Ascending aorta (tissue), 2 donors: Measurements from ENCODE around the gene EDN1. TPM values are rescaled to one million over a fixed set of nuclear protein-coding genes. Genes with fewer than 3 reads are reported as not detected.

Experiments
- DNase-seq, 2 donors: peaks; one replicate each; pipeline ENCODE4 v3.0.0-alpha.2; 2019; ENCODE audit warnings: low spot score in 2 of 2
- H3K27ac ChIP-seq, 2 donors: fragments of 200-600 bp; sonication (generic); one replicate each; pipeline ENCODE4 v1.5.1; 2016 to 2017; ENCODE audit warnings: mild to moderate bottlenecking in 1 of 2
- H3K27me3 ChIP-seq: fragments of 200-600 bp; sonication (generic); one replicate; pipeline ENCODE4 v1.5.1; 2017
- H3K36me3 ChIP-seq, 2 donors: fragments of 200-600 bp; sonication (generic); one replicate each; pipeline ENCODE4 v1.5.1; 2016
- H3K4me1 ChIP-seq, 2 donors: fragments of 200-600 bp; sonication (generic); one replicate each; pipeline ENCODE4 v1.5.1; 2016 to 2017; ENCODE audit warnings: mild to moderate bottlenecking in 1 of 2
- H3K4me3 ChIP-seq, 2 donors: fragments of 200-600 bp; sonication (generic); one replicate each; pipeline ENCODE4 v1.5.1; 2016 to 2017; ENCODE audit warnings: mild to moderate bottlenecking in 1 of 2
- H3K9me3 ChIP-seq, 2 donors: fragments of 200-600 bp; sonication (generic); one replicate each; pipeline ENCODE4 v1.5.1; 2016
- intact Hi-C: fragments of 100-400 bp; cut with DNase I; formaldehyde crosslinking; loops from one replicate; pipeline ENCODE4 v1.15.1; 2023
- total RNA-seq: library from RNA; depleted of rRNA; stranded (reverse); fragments of >200 nt; gene quantifications from one replicate; pipeline ENCODE4 v1.1.0, GENCODE V29; 2016
- TF ChIP-seq, protein P1 (sequence below), 3 experiments: fragments of 200-600 bp in 2 of 3; fragments of 450-650 bp in 1 of 3; sonication (generic) in 2 of 3; IDR thresholded peaks; one replicate each; pipeline ENCODE4 v1.5.1; 2016 to 2019; ENCODE audit warnings: antibody characterized with exemption in 3 of 3, mild to moderate bottlenecking in 1 of 3, moderate library complexity in 1 of 3

Gene EDN1
- total RNA-seq, 1 donor from 2014 or later: 27.8 TPM

DNA sequence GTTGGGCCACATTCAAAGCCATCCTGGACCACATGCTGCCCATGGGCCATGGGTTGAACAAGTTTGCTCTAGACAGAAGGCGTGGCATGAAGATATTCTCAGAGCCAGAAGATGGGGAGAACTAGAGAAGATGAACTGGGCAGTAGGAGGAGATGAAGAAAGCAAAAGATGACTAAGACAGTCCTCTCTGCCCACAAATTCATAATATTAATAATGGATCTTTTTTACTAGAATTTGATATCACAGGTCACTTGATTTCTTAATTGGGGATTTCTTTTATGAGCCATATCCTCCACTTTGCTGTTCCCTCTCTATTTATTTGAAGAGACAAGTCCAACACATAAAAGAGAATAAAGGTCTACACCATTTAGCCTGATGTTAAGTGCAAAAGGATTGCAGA, 25.5 kb upstream of the EDN1 start:
- no peaks in the 10 kb centered on the region for H3K9me3 ChIP-seq
- intact Hi-C loops: no loop called here
- H3K36me3 ChIP-seq: no peaks in the 10 kb centered on the region
- H3K4me1 ChIP-seq: no peaks in the 10 kb centered on the region
- no peak overlapping the region for H3K4me3 ChIP-seq
- TF ChIP-seq, protein P1, sequence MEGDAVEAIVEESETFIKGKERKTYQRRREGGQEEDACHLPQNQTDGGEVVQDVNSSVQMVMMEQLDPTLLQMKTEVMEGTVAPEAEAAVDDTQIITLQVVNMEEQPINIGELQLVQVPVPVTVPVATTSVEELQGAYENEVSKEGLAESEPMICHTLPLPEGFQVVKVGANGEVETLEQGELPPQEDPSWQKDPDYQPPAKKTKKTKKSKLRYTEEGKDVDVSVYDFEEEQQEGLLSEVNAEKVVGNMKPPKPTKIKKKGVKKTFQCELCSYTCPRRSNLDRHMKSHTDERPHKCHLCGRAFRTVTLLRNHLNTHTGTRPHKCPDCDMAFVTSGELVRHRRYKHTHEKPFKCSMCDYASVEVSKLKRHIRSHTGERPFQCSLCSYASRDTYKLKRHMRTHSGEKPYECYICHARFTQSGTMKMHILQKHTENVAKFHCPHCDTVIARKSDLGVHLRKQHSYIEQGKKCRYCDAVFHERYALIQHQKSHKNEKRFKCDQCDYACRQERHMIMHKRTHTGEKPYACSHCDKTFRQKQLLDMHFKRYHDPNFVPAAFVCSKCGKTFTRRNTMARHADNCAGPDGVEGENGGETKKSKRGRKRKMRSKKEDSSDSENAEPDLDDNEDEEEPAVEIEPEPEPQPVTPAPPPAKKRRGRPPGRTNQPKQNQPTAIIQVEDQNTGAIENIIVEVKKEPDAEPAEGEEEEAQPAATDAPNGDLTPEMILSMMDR (IDR thresholded peaks at IDR 0.05): no peak
- DNase-seq: no peak
- no peak overlapping the region for H3K27ac ChIP-seq
- no peaks in the 10 kb centered on the region for H3K27me3 ChIP-seq

DNA sequence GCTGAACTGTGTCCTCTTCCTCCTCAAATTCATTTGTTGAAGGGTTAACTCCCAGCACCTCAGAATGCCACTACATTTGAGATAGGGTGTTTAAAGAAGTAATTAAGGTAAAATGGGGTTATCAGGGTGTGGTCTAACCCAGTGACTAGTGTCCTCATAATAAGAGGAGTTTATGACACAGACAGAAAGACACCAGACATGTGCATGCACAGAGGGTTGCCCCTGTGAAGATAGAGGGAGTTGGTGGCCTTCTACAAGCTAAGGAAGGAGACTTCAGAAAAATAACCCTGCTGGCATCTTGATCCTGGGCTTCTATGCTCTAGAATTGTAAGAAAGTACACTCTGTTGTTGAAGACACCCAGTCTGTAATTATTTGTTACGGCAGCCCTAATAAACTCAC, 24.9 kb upstream of the EDN1 start:
- no peak for DNase-seq
- Histone ChIP-seq H3K4me3 (no peak overlapping the region), H3K27me3 (no peaks in the 10 kb centered on the region), H3K36me3 (no peaks in the 10 kb centered on the region), H3K9me3 (no peaks in the 10 kb centered on the region), H3K4me1 (no peaks in the 10 kb centered on the region), H3K27ac (no peak overlapping the region)
- TF ChIP-seq, protein P1 (IDR thresholded peaks at IDR 0.05): no peak
- intact Hi-C loops: no loop called here

DNA sequence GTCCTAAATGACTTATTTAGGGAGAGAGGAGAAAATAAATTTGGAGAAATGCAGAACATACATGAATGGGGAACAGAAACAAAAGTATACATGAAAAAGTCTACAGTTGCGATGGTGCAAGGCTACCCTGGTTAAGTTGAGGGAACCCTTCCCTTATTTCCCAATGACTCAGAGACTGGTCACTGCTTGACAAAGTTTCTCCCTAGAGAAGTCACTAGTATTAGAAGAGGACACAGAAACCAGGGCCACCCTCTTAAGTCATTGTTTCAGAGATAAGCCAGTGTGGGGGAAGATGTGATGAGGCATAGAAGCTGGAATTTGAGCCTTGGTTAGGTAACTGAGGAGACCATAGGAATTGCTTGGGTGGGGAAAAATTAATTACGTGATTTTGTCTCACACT, 24.4 kb upstream of the EDN1 start:
- no peaks in the 10 kb centered on the region for H3K36me3 ChIP-seq
- H3K27me3 ChIP-seq: no peaks in the 10 kb centered on the region
- no peaks in the 10 kb centered on the region for H3K4me1 ChIP-seq
- H3K9me3 ChIP-seq: no peaks in the 10 kb centered on the region
- no peak overlapping the region for H3K4me3 ChIP-seq
- TF ChIP-seq, protein P1 (IDR thresholded peaks at IDR 0.05): no peak
- DNase-seq: no peak
- intact Hi-C loops: no loop called here
- H3K27ac ChIP-seq: no peak overlapping the region

DNA sequence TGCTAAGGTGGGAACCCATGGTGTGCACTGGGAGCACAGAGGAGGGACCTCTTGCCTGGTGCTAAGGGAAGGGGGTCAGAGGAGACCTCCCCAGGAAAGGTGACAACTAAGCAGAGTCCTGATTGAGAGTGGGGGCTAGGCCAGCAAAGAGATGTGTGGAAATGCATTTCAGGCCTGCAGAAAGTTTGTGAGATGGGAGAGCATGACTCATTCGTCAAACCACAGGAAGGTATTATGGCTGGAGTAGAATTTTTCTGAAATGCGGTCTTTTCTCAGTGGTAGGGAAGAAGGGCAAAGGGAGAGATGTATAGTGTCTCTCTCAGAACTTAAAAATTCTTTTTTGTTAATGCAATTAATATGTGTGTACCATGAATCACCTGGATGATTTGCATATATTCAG, 23.6 kb upstream of the EDN1 start:
- TF ChIP-seq, protein P1 (IDR thresholded peaks at IDR 0.05): no peak
- Histone ChIP-seq H3K4me3 (no peak overlapping the region), H3K9me3 (peaks cover 0 to 3% of the 10 kb centered on the region in 2 donors), H3K27me3 (no peaks in the 10 kb centered on the region), H3K36me3 (no peaks in the 10 kb centered on the region), H3K27ac (no peak overlapping the region), H3K4me1 (no peaks in the 10 kb centered on the region)
- DNase-seq: no peak
- intact Hi-C loops: no loop called here

DNA sequence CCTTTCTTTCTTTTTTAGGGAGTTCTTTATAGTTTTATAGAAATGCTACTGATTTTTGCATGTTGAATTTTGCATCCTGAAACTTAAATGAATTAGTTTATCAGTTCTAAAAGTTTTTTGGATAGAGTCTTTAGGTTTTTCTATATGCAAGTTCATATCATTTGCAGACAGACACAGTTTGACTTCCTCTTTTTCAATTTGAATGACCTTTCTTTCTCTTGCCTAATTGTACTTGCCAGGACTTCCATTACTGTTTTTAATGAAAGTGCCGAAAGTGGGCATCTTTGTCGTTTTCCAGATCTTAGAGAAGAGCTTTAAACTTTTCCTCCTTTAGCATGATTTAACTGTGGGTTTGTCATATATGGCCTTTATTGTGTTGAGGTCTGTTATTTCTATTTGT, 21.1 kb upstream of the EDN1 start:
- intact Hi-C loops: no loop called here
- no peaks in the 10 kb centered on the region for H3K27me3 ChIP-seq
- no peaks in the 10 kb centered on the region for H3K36me3 ChIP-seq
- H3K4me1 ChIP-seq: no peaks in the 10 kb centered on the region
- no peak overlapping the region for H3K27ac ChIP-seq
- no peak overlapping the region for H3K4me3 ChIP-seq
- H3K9me3 ChIP-seq: peaks cover 0 to 14% of the 10 kb centered on the region in 2 donors
- no peak for DNase-seq
- TF ChIP-seq, protein P1 (IDR thresholded peaks at IDR 0.05): no peak

DNA sequence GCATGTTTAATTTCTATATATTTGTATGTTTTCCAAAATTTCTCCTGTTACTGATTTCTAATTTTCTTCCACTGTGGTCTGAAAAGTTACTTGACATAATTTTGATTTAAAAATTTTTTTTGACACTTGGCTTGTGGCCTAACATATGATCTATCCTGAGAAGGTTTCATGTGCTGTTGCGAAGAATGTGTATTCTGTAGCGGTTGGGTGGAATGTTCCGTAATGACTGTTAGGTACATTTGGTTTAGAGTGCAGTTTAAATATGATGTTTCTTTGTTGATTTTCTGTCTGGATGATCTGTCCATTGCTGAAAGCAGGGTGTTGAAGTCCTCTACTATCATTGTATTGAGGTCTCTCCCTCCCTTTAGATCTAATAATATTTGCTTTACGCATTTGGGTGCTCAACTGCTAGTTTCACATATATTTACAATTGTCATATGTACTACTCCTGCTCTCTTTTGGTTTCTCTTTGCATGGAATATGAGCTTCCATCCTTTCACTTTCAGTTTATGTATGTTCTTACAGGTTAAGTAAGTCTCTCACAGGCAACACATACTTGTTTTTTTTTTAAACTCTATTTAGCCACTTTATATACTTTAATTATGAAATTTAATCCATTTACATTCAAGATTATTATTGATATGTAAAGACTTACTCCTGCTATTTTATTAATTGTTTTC, 19.5 kb upstream of the EDN1 start:
- peaks cover 0 to 14% of the 10 kb centered on the region in 2 donors for H3K9me3 ChIP-seq
- no peak for DNase-seq
- no peaks in the 10 kb centered on the region for H3K4me1 ChIP-seq
- no peak overlapping the region for H3K4me3 ChIP-seq
- TF ChIP-seq, protein P1 (IDR thresholded peaks at IDR 0.05): no peak
- H3K27me3 ChIP-seq: no peaks in the 10 kb centered on the region
- H3K27ac ChIP-seq: no peak overlapping the region
- intact Hi-C loops: no loop called here
- H3K36me3 ChIP-seq: no peaks in the 10 kb centered on the region
